Glutamatergic neuron (in vitro differentiated cells): ENCODE results near the gene MSI2. TPM values are rescaled to one million over a fixed set of nuclear protein-coding genes. Genes with fewer than 3 reads are reported as not detected.

Source experiments
- DNase-seq: peaks from one replicate; pipeline ENCODE4 v3.0.0; 2022
- H3K27ac Mint-ChIP-seq: one replicate; pipeline ENCODE4 v1.8.0; 2020; ENCODE audit warnings: mild to moderate bottlenecking, mixed read lengths, inconsistent platforms; ENCODE audit not compliant: unreplicated experiment
- H3K27me3 Mint-ChIP-seq: one replicate; pipeline ENCODE4 v1.8.0; 2020; ENCODE audit warnings: mild to moderate bottlenecking, moderate library complexity, mixed read lengths, inconsistent platforms; ENCODE audit not compliant: unreplicated experiment
- H3K36me3 Mint-ChIP-seq: one replicate; pipeline ENCODE4 v1.8.0; 2020; ENCODE audit warnings: mild to moderate bottlenecking, mixed read lengths, inconsistent platforms; ENCODE audit not compliant: unreplicated experiment
- H3K4me1 Mint-ChIP-seq: one replicate; pipeline ENCODE4 v1.8.0; 2020; ENCODE audit warnings: mild to moderate bottlenecking, low read depth, mixed read lengths, inconsistent platforms; ENCODE audit not compliant: unreplicated experiment
- H3K4me3 Mint-ChIP-seq: one replicate; pipeline ENCODE4 v1.8.0; 2020; ENCODE audit warnings: mild to moderate bottlenecking, mixed read lengths, inconsistent platforms; ENCODE audit not compliant: unreplicated experiment
- H3K9me3 Mint-ChIP-seq: one replicate; pipeline ENCODE4 v1.8.0; 2020; ENCODE audit warnings: mild to moderate bottlenecking, moderate library complexity, mixed read lengths, inconsistent platforms; ENCODE audit not compliant: unreplicated experiment
- total RNA-seq: library from RNA; stranded (reverse); fragmentation: NEBNext Ultra II Directional; extraction: Animal tissue kit (Norgen Biotek cat#: 25700); gene quantifications from one replicate; pipeline ENCODE4 v1.2.1, GENCODE V29; 2021; ENCODE audit not compliant: unreplicated experiment
- TF ChIP-seq, protein P1 (sequence below): fragments of 200-600 bp; sonication (generic); IDR thresholded peaks from one replicate; pipeline ENCODE4 v1.5.0; 2021; ENCODE audit not compliant: partially characterized antibody, unreplicated experiment

MSI2 gene
- total RNA-seq, 1 donor from 2014 or later, result 141 TPM

DNA sequence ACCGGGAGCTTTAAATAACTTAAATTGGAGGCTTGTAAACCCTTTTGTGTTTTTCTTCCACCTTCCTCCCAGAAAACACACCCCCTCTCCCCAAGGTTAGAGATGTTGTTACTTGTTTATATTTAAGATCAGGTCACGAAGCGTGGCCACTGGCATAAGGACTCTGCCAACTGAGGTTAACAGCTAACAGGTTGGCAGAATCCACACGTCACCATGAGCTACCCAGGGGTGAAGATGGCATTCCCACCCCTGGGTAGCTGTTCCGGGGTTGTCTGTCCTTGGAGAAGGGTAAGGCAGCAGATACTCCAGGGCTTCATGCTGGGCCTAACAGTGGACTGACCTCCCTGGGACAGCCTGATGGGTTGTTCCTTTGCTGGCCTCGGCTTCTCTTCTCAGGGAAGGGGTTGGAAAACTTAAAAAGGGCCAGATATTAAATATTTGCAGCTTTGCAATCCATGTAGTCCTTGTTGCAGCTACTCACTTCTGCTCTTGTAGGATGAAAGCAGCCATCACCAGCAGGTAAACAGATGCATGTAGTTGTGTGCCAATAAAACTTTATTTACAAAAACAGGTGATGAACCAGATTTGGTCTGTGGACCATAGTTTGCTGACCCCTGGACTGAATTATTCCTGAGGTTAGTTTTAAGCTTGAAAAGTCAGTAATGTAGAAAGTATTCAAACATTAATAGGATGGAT is 148.6 kb downstream of the MSI2 start:
- no peak overlapping the region for H3K27ac Mint-ChIP-seq
- no peaks in the 10 kb centered on the region for H3K36me3 Mint-ChIP-seq
- H3K4me3 Mint-ChIP-seq, result no peak overlapping the region
- peaks cover 64% of the 10 kb centered on the region for H3K4me1 Mint-ChIP-seq
- peaks cover 3% of the 10 kb centered on the region for H3K27me3 Mint-ChIP-seq
- H3K9me3 Mint-ChIP-seq, result peaks cover 4% of the 10 kb centered on the region
- TF ChIP-seq, protein P1, sequence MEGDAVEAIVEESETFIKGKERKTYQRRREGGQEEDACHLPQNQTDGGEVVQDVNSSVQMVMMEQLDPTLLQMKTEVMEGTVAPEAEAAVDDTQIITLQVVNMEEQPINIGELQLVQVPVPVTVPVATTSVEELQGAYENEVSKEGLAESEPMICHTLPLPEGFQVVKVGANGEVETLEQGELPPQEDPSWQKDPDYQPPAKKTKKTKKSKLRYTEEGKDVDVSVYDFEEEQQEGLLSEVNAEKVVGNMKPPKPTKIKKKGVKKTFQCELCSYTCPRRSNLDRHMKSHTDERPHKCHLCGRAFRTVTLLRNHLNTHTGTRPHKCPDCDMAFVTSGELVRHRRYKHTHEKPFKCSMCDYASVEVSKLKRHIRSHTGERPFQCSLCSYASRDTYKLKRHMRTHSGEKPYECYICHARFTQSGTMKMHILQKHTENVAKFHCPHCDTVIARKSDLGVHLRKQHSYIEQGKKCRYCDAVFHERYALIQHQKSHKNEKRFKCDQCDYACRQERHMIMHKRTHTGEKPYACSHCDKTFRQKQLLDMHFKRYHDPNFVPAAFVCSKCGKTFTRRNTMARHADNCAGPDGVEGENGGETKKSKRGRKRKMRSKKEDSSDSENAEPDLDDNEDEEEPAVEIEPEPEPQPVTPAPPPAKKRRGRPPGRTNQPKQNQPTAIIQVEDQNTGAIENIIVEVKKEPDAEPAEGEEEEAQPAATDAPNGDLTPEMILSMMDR, result no peak
- DNase-seq, result no peak

DNA sequence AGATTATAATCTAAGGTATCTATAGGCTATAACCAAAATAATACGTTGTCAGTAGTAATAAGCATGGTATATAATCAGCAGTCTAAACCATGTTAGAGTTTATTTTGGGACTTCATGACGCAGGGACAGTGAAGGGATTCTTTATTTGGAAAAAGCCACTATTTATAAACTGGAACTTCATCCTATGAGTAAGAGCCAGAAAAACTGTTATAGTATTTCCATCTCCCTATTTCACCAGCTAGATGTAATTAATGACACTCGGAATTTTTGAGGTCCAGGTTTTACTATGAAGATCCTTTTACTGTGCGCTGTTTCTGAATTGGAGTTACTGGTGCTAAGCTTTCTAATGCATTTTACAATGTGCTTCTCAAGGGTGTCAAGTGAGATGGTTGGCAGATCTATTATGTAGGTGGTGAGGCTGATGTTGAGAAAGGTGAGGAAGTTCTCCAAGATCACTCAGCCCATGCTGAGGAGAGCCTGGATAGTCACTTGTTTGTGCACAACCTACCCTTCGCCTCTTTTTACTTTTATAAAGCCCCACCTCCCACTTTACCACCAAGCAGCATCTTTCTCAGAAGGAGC is 149.3 kb downstream of the MSI2 start:
- Mint-ChIP-seq H3K27me3 (peaks cover 3% of the 10 kb centered on the region), H3K9me3 (peaks cover 4% of the 10 kb centered on the region), H3K27ac (no peak overlapping the region), H3K36me3 (no peaks in the 10 kb centered on the region), H3K4me1 (peaks cover 60% of the 10 kb centered on the region), H3K4me3 (no peak overlapping the region)
- no peak for DNase-seq
- TF ChIP-seq, protein P1, result no peak

DNA sequence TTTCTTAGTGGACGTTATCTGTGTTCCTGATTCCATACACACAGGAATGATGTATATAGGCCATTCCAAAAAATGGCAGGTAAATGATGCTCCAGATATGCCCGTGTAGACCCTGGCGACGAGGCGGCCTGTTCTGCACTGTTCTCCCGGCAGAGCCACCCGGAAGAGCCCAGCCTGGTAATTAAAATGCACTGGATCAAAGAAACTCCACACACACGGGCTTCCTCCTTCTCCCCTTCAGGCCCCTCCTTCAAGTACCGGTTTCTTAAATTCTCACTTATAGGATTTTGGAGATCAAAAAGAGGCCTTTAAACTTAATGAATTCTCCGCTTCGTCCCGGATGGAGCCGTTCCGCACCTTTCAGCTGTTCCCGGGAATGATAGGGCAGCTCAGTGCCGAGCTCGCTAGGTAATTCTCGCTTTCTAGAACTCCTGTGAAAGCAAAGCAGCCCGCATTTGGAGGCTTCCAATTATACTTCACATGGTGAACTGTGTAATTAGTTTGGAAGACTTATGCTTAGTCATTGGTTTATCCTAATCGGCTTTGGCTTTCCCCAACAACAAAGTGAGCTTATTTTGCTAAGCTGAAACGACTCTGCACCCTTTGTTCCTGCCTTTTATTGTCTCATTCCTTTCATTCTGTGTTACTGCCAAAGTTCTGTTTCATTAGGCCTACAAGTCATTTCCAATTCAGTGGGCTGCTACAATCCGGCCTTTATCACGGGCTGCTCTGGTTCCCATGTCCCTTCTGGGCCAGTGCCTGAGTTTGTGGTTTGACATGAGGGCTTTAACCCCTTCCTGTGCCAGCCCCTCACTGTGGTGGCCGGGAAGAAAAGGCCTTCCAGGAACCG is 150.0 kb downstream of the MSI2 start:
- Mint-ChIP-seq H3K27me3 (peaks cover 3% of the 10 kb centered on the region), H3K9me3 (peaks cover 4% of the 10 kb centered on the region), H3K4me1 (peaks cover 53% of the 10 kb centered on the region), H3K36me3 (no peaks in the 10 kb centered on the region), H3K27ac (peak overlapping the region; percentile 69), H3K4me3 (peak overlapping the region; percentile 27)
- TF ChIP-seq, protein P1, result no peak
- no peak for DNase-seq

DNA sequence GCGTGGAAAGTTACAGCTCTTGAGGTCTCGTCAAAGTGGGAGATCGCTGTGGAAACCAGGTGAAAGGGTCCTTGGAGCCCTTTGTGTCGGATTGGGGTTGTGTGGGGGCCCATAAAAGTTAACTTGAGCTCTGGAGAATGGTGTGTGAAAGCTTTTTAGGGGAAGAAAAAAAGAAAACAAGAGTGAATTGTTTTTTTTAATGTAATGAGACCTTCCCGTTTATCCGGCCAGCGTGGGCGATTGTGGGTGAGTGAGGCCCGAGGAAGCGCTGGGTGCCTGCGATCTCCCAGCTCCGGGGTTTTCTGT is 150.6 kb downstream of the MSI2 start:
- Mint-ChIP-seq H3K36me3 (no peaks in the 10 kb centered on the region), H3K4me3 (peak overlapping the region; percentile 27), H3K27me3 (peaks cover 3% of the 10 kb centered on the region), H3K27ac (peak overlapping the region; percentile 69), H3K4me1 (peaks cover 47% of the 10 kb centered on the region), H3K9me3 (peaks cover 1% of the 10 kb centered on the region)
- DNase-seq, result no peak
- TF ChIP-seq, protein P1, result no peak
